PC-3 (cell line): ENCODE results near the gene SYT11. TPM values are rescaled to one million over a fixed set of nuclear protein-coding genes. Genes with fewer than 3 reads are reported as not detected.

Experiments used
- ATAC-seq: fragments of 200-7000 bp; cut with Tn5 transposase; 2 replicates; pipeline ENCODE4 v1.9.1; 2020; ENCODE audit warnings: mild to moderate bottlenecking, moderate library complexity
- BruUV-seq: library from RNA; stranded (reverse); fragments of 400-500 nt; replicated peaks from 2 replicates; lab custom pipeline; 2021; lab: Mats Ljungman, UMichigan
- CTCF ChIA-PET: fragments of 300-600 bp; sonication (Branson Sonifier 250); formaldehyde crosslinking; loops from one replicate; lab custom pipeline; 2022; ENCODE audit warnings: antibody characterized with exemption; lab: Charles Lee
- POLR2A ChIA-PET: fragments of 300-600 bp; sonication (Branson Sonifier 250); formaldehyde crosslinking; loops from one replicate; lab custom pipeline; 2022; ENCODE audit warnings: antibody characterized with exemption; ENCODE audit not compliant: unreplicated experiment; lab: Charles Lee
- DNase-seq: peaks from one replicate; pipeline ENCODE4 v3.0.0-alpha.2; 2015
- H2AFZ ChIP-seq: fragments of 300-600 bp; sonication (generic); 2 replicates; pipeline ENCODE4 v1.6.0; 2016; ENCODE audit warnings: antibody characterized with exemption, low read length
- H3F3A ChIP-seq: fragments of 300-600 bp; sonication (generic); one replicate; pipeline ENCODE4 v1.6.0; 2017; ENCODE audit warnings: antibody characterized with exemption, low read length, control low read depth, mild to moderate bottlenecking; ENCODE audit not compliant: unreplicated experiment
- H3K27ac ChIP-seq: fragments of 300-600 bp; sonication (generic); 2 replicates; pipeline ENCODE4 v1.5.1; 2016; ENCODE audit warnings: mild to moderate bottlenecking, low read length
- H3K27me3 ChIP-seq: fragments of 300-600 bp; sonication (generic); 2 replicates; pipeline ENCODE4 v1.6.1; 2016; ENCODE audit warnings: low read length, mixed read lengths
- H3K36me3 ChIP-seq: fragments of 300-600 bp; sonication (generic); 2 replicates; pipeline ENCODE4 v1.6.1; 2016; ENCODE audit warnings: low read depth, mixed run types, low read length, mixed read lengths
- H3K4me1 ChIP-seq: fragments of 300-600 bp; sonication (generic); 2 replicates; pipeline ENCODE4 v1.5.1; 2016; ENCODE audit warnings: low read length; ENCODE audit not compliant: insufficient read depth
- H3K4me2 ChIP-seq: fragments of 300-600 bp; sonication (generic); 2 replicates; pipeline ENCODE4 v1.6.0; 2016; ENCODE audit warnings: low read length
- H3K4me3 ChIP-seq: fragments of 300-600 bp; sonication (generic); 2 replicates; pipeline ENCODE4 v1.5.1; 2016; ENCODE audit warnings: mild to moderate bottlenecking, low read length, mixed read lengths
- H3K79me2 ChIP-seq: fragments of 300-600 bp; sonication (generic); 2 replicates; pipeline ENCODE4 v1.6.1; 2017; ENCODE audit warnings: low read length, mixed read lengths
- H3K9ac ChIP-seq: fragments of 300-600 bp; sonication (generic); 2 replicates; pipeline ENCODE4 v1.6.0; 2016; ENCODE audit warnings: mild to moderate bottlenecking, low read length
- H3K9me2 ChIP-seq: fragments of 300-600 bp; sonication (generic); replicated peaks from 2 replicates; pipeline ENCODE4 v1.6.1; 2016; ENCODE audit warnings: mixed run types, low read length, mixed read lengths
- H3K9me3 ChIP-seq: fragments of 300-600 bp; sonication (generic); 2 replicates; pipeline ENCODE4 v1.6.1; 2016; ENCODE audit warnings: low read length, mixed read lengths
- H4K20me1 ChIP-seq: fragments of 300-600 bp; sonication (generic); 2 replicates; pipeline ENCODE4 v1.6.1; 2016; ENCODE audit warnings: low read length, mixed read lengths
- EZH2 ChIP-seq: fragments of 300-600 bp; sonication (generic); IDR thresholded peaks from one replicate; pipeline ENCODE4 v1.6.1; 2017; ENCODE audit warnings: antibody characterized with exemption, mild to moderate bottlenecking, low read length; ENCODE audit not compliant: unreplicated experiment
- EZH2phosphoT487 ChIP-seq: fragments of 300-600 bp; sonication (generic); IDR thresholded peaks from 2 replicates; pipeline ENCODE4 v1.6.1; 2018; ENCODE audit warnings: mild to moderate bottlenecking, antibody characterized with exemption, low read length, borderline replicate concordance
- intact Hi-C: fragments of 100-400 bp; cut with micrococcal nuclease; formaldehyde crosslinking; loops from 2 replicates; pipeline ENCODE4 v1.9.0; 2023
- total RNA-seq: library from RNA; depleted of rRNA; stranded (reverse); fragments of >200 nt; gene quantifications from 2 replicates; pipeline ENCODE4 v1.2.3, GENCODE V29; 2014
- TF ChIP-seq, protein P1 (sequence below): fragments of 300-600 bp; sonication (generic); conservative IDR thresholded peaks from 2 replicates; pipeline ENCODE4 v1.5.1; 2017; ENCODE audit warnings: antibody characterized with exemption, low read depth, mild to moderate bottlenecking, low read length

Gene SYT11
- total RNA-seq, 1 experiment from 2014 or later: 0.44 TPM

DNA sequence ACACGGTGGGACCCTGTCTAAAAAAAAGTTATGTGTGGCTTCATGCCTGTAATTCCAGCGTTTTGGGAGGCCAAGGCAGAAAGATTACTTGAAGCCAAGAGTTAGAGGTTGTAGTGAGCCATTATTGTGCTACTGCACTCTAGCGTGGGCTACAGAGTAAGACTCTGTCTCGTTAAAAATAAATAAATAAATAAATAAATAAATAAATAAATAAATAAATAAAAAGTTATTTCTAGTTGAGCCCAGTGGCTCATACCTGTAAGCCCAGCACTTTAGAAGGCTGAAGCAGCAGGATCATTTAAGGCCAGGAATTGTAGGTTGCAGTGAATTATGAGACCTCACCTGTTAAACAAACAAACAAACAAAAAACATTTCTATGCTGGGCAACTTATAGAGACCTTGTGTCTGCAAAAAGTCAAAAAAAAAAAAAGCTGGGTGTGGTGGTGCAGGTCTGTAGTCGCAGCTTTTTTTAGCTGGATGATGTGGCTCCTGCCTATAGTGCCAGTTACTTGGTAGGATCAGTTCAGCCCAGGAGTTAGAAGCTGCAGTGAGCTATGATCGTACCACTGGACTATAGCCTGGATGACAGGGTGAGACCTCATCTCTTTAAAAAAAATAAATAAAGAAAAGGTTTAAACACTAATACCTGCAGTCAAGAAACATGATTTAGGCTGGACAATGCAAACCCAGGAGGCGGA, 27.9 kb upstream of the SYT11 start:
- ChIA-PET CTCF (no interaction called here), POLR2A (no interaction called here)
- H2AFZ ChIP-seq: no peak overlapping the region
- no peak for ATAC-seq
- no peaks in the 10 kb centered on the region for H3K9me3 ChIP-seq
- no peak for DNase-seq
- H3F3A ChIP-seq: no peaks in the 10 kb centered on the region
- H3K27ac ChIP-seq: no peak overlapping the region
- no peaks in the 10 kb centered on the region for H3K27me3 ChIP-seq
- TF ChIP-seq, protein P1, sequence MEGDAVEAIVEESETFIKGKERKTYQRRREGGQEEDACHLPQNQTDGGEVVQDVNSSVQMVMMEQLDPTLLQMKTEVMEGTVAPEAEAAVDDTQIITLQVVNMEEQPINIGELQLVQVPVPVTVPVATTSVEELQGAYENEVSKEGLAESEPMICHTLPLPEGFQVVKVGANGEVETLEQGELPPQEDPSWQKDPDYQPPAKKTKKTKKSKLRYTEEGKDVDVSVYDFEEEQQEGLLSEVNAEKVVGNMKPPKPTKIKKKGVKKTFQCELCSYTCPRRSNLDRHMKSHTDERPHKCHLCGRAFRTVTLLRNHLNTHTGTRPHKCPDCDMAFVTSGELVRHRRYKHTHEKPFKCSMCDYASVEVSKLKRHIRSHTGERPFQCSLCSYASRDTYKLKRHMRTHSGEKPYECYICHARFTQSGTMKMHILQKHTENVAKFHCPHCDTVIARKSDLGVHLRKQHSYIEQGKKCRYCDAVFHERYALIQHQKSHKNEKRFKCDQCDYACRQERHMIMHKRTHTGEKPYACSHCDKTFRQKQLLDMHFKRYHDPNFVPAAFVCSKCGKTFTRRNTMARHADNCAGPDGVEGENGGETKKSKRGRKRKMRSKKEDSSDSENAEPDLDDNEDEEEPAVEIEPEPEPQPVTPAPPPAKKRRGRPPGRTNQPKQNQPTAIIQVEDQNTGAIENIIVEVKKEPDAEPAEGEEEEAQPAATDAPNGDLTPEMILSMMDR: no peak
- TF ChIP-seq EZH2phosphoT487: no peak
- TF ChIP-seq EZH2: no peak
- no peaks in the 10 kb centered on the region for H3K9me2 ChIP-seq
- no peaks in the 10 kb centered on the region for H4K20me1 ChIP-seq
- no peak overlapping the region for H3K4me3 ChIP-seq
- peaks cover 13% of the 10 kb centered on the region; the same call in 1 of the 2 replicates for H3K79me2 ChIP-seq
- BruUV-seq: no TSS peak
- no peak overlapping the region for H3K9ac ChIP-seq
- 0 out of 2 replicates have a peak, but pooled peaks cover under 1% of the 10 kb centered on the region for H3K36me3 ChIP-seq
- intact Hi-C loops: no loop called here
- no peaks in the 10 kb centered on the region for H3K4me1 ChIP-seq
- no peak overlapping the region for H3K4me2 ChIP-seq

DNA sequence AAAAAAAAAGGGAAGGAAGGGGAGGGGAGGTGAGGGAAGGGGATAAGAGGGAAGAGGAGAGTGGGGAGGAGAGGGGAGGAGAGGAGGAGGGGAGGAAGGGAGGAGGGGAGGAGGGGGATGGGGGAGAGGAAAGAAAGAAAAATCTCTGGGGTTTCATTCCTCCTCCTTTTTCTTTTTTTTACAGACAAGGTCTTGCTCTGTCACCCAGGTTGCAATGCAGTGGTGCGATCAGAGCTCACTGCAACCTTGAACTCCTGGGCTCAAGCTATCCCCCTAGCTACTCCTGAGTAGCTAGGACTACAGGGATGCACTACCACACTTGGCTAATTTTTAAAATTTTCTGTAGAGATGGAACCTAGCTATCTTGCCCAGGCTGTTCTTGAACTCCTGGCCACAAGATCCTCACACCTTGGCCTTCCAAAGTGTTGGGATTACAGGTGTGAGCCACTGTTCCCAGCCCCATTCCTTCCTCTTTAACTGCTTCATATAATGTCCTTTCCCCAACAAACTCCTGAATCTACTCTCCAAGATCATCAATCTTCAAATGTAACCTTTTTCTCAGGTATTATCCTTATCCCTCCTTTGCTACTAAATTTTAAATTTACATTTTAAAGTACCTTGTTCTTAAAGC, 25.6 kb upstream of the SYT11 start:
- Histone ChIP-seq H3K9me3 (no peaks in the 10 kb centered on the region), H4K20me1 (no peaks in the 10 kb centered on the region), H3K9me2 (no peaks in the 10 kb centered on the region), H3K27me3 (no peaks in the 10 kb centered on the region), H3K4me3 (no peak overlapping the region), H3K4me1 (no peaks in the 10 kb centered on the region), H3K36me3 (0 out of 2 replicates have a peak, but pooled peaks cover 5% of the 10 kb centered on the region), H3K9ac (no peak overlapping the region), H3K79me2 (peaks cover 32% of the 10 kb centered on the region), H3K4me2 (no peak overlapping the region), H3K27ac (no peak overlapping the region), H3F3A (no peaks in the 10 kb centered on the region), H2AFZ (no peak overlapping the region)
- ATAC-seq: no peak
- TF ChIP-seq, protein P1: no peak
- no peak for TF ChIP-seq EZH2
- TF ChIP-seq EZH2phosphoT487: no peak
- intact Hi-C loops: no loop called here
- CTCF ChIA-PET: no interaction called here
- DNase-seq: no peak
- POLR2A ChIA-PET: no interaction called here
- no TSS peak for BruUV-seq
